Fibroblast of lung (primary cell): ENCODE results near the gene ONECUT1. TPM values are rescaled to one million over a fixed set of nuclear protein-coding genes. Genes with fewer than 3 reads are reported as not detected.

Source experiments
- DNase-seq, 2 donors: peaks; one replicate each; pipeline versions ENCODE4 v3.0.0 to v3.0.0-alpha.2; 2010; ENCODE audit warnings: low read depth in 2 of 2
- H2AFZ ChIP-seq: 2 replicates; pipeline ENCODE4 v1.5.1; 2012; ENCODE audit warnings: low read length, control low read depth, inconsistent platforms
- H3K27ac ChIP-seq: 2 replicates; pipeline ENCODE4 v1.5.1; 2011; ENCODE audit warnings: low read length, control low read depth; ENCODE audit not compliant: insufficient read depth
- H3K27me3 ChIP-seq: 2 replicates; pipeline ENCODE4 v1.5.1; 2011; ENCODE audit warnings: mild to moderate bottlenecking, low read length; ENCODE audit not compliant: control insufficient read depth, insufficient read depth
- H3K36me3 ChIP-seq: 2 replicates; pipeline ENCODE4 v1.5.1; 2011; ENCODE audit warnings: low read length; ENCODE audit not compliant: control insufficient read depth, insufficient read depth
- H3K4me1 ChIP-seq: 2 replicates; pipeline ENCODE4 v1.5.1; 2011; ENCODE audit warnings: low read length; ENCODE audit not compliant: control insufficient read depth, insufficient read depth; ENCODE audit errors: extremely low read depth
- H3K4me2 ChIP-seq: 2 replicates; pipeline ENCODE4 v1.5.1; 2011; ENCODE audit warnings: low read length, control low read depth; ENCODE audit not compliant: insufficient read depth; ENCODE audit errors: extremely low read depth
- H3K4me3 ChIP-seq, 4 experiments: fragments of 200-600 bp in 1 of 4; sonication (generic) in 1 of 4; replicated peaks in 1 of 4; 2 replicates each; pipeline ENCODE4 v1.5.1; 2011 to 2016; ENCODE audit warnings: low read length in 4 of 4, low read depth in 3 of 4, mild to moderate bottlenecking in 3 of 4, control low read depth in 2 of 4, inconsistent platforms in 1 of 4, mixed read lengths in 1 of 4; ENCODE audit not compliant: insufficient read depth in 1 of 4; ENCODE audit errors: control extremely low read depth in 1 of 4
- H3K79me2 ChIP-seq: 2 replicates; pipeline ENCODE4 v1.5.1; 2012; ENCODE audit warnings: mild to moderate bottlenecking, low read length, inconsistent platforms; ENCODE audit not compliant: control insufficient read depth, insufficient read depth
- H3K9ac ChIP-seq: 2 replicates; pipeline ENCODE4 v1.5.1; 2011; ENCODE audit warnings: mild to moderate bottlenecking, low read length, control low read depth; ENCODE audit not compliant: insufficient read depth
- H3K9me3 ChIP-seq: 2 replicates; pipeline ENCODE4 v1.5.1; 2012; ENCODE audit warnings: low read depth, low read length; ENCODE audit not compliant: control insufficient read depth, insufficient read depth
- H4K20me1 ChIP-seq: 2 replicates; pipeline ENCODE4 v1.5.1; 2011; ENCODE audit warnings: low read length; ENCODE audit not compliant: control insufficient read depth, insufficient read depth; ENCODE audit errors: extremely low read depth
- CTCF ChIP-seq, 2 donors: IDR thresholded peaks in 1 of 2; conservative IDR thresholded peaks in 1 of 2; 1 replicate in 1 of 2; 2 replicates in 1 of 2; pipeline ENCODE4 v1.5.1; 2011 to 2012; ENCODE audit warnings: low read length in 2 of 2, control low read depth in 1 of 2, inconsistent platforms in 1 of 2, low read depth in 1 of 2, mild to moderate bottlenecking in 1 of 2
- EZH2 ChIP-seq: IDR thresholded peaks from 2 replicates; pipeline ENCODE4 v1.5.1; 2012; ENCODE audit warnings: low read length, control low read depth, mild to moderate bottlenecking; ENCODE audit errors: missing control alignments
- polyA plus RNA-seq, 2 donors: library from polyadenylated mRNA; depleted of rRNA in 1 of 2; stranded (reverse) in 1 of 2; unstranded in 1 of 2; fragments of >200 nt; gene quantifications; 2 replicates each; pipeline ENCODE4 v1.2.1, GENCODE V29; 2011 to 2012; ENCODE audit warnings: missing spikeins in 1 of 2
- total RNA-seq: library from RNA; depleted of rRNA; stranded (reverse); fragments of >200 nt; gene quantifications from 2 replicates; pipeline ENCODE4 v1.2.1, GENCODE V29; 2014

ONECUT1 gene
- total and polyA plus RNA-seq, 2 donors (not counting 1 experiment from before 2014, with no cell fraction given) = not detected

GRCh38 chr15:52789008-52789600 lies 1.0 kb downstream of the ONECUT1 start:
- no peak overlapping the region for H3K4me3 ChIP-seq
- TF ChIP-seq CTCF (conservative IDR thresholded peaks at IDR 0.05 in 1 of 2, IDR thresholded peaks at IDR 0.05 in 1 of 2; ENCODE audit: low read depth in 1 of 2, low read length in 2 of 2) (no peak), EZH2 (no peak)

GRCh38 chr15:52788099-52788986 lies 1.8 kb downstream of the ONECUT1 start:
- no peaks in the 10 kb centered on the region for H3K36me3 ChIP-seq
- no peaks in the 10 kb centered on the region for H4K20me1 ChIP-seq
- H3K9ac ChIP-seq = no peak overlapping the region
- no peak overlapping the region for H3K27ac ChIP-seq
- H3K27me3 ChIP-seq = peaks cover 75% of the 10 kb centered on the region
- H2AFZ ChIP-seq = no peak overlapping the region
- H3K79me2 ChIP-seq = no peaks in the 10 kb centered on the region
- H3K4me3 ChIP-seq = no peak overlapping the region
- TF ChIP-seq EZH2 (peak; percentile 50), CTCF (conservative IDR thresholded peaks at IDR 0.05 in 1 of 2, IDR thresholded peaks at IDR 0.05 in 1 of 2; ENCODE audit: low read depth in 1 of 2, low read length in 2 of 2) (no peak)
- no peaks in the 10 kb centered on the region for H3K4me1 ChIP-seq
- H3K4me2 ChIP-seq = no peak overlapping the region
- no peak for DNase-seq
- H3K9me3 ChIP-seq = no peaks in the 10 kb centered on the region

More at GRCh38 chr15:52789008-52789600, 1.0 kb downstream of the ONECUT1 start:
- no peak for DNase-seq
- Histone ChIP-seq H4K20me1 (no peaks in the 10 kb centered on the region), H3K4me2 (peak overlapping the region; percentile 92), H2AFZ (no peak overlapping the region), H3K9ac (no peak overlapping the region), H3K79me2 (no peaks in the 10 kb centered on the region), H3K9me3 (no peaks in the 10 kb centered on the region), H3K4me1 (no peaks in the 10 kb centered on the region), H3K27ac (no peak overlapping the region), H3K27me3 (peaks cover 74% of the 10 kb centered on the region), H3K36me3 (no peaks in the 10 kb centered on the region)

- TF ChIP-seq CTCF (conservative IDR thresholded peaks at IDR 0.05 in 1 of 2, IDR thresholded peaks at IDR 0.05 in 1 of 2; ENCODE audit: low read depth in 1 of 2, low read length in 2 of 2) (no peak), EZH2 (no peak)
- H3K4me2 ChIP-seq = no peak overlapping the region
- peaks cover 75% of the 10 kb centered on the region for H3K27me3 ChIP-seq
Measured at GRCh38 chr15:52787549-52788098, 2.5 kb downstream of the ONECUT1 start.

More at GRCh38 chr15:52787549-52788098, 2.5 kb downstream of the ONECUT1 start:
- H3K27ac ChIP-seq = no peak overlapping the region
- H4K20me1 ChIP-seq = no peaks in the 10 kb centered on the region
- H3K4me1 ChIP-seq = no peaks in the 10 kb centered on the region
- H3K9ac ChIP-seq = no peak overlapping the region
- no peak for DNase-seq
- no peaks in the 10 kb centered on the region for H3K36me3 ChIP-seq
- H3K9me3 ChIP-seq = no peaks in the 10 kb centered on the region
- no peak overlapping the region for H3K4me3 ChIP-seq
- H3K79me2 ChIP-seq = no peaks in the 10 kb centered on the region
- no peak overlapping the region for H2AFZ ChIP-seq
